Fibroblast of pulmonary artery (primary cell): ENCODE results near the gene WSB2.

ENCODE experiments used
- DNase-seq: peaks from one replicate; pipeline ENCODE4 v3.0.0-alpha.2; 2010; ENCODE audit warnings: low read depth
- H3K4me3 ChIP-seq: replicated peaks from 2 replicates; pipeline ENCODE4 v1.5.1; 2011; ENCODE audit warnings: low read depth, mild to moderate bottlenecking, control low read depth, low read length, moderate library complexity
- TF ChIP-seq, protein P1 (sequence below): IDR thresholded peaks from 2 replicates; pipeline ENCODE4 v1.5.1; 2011; ENCODE audit warnings: mild to moderate bottlenecking, control low read depth, low read length, inconsistent platforms; ENCODE audit errors: missing control alignments

Gene WSB2

DNA sequence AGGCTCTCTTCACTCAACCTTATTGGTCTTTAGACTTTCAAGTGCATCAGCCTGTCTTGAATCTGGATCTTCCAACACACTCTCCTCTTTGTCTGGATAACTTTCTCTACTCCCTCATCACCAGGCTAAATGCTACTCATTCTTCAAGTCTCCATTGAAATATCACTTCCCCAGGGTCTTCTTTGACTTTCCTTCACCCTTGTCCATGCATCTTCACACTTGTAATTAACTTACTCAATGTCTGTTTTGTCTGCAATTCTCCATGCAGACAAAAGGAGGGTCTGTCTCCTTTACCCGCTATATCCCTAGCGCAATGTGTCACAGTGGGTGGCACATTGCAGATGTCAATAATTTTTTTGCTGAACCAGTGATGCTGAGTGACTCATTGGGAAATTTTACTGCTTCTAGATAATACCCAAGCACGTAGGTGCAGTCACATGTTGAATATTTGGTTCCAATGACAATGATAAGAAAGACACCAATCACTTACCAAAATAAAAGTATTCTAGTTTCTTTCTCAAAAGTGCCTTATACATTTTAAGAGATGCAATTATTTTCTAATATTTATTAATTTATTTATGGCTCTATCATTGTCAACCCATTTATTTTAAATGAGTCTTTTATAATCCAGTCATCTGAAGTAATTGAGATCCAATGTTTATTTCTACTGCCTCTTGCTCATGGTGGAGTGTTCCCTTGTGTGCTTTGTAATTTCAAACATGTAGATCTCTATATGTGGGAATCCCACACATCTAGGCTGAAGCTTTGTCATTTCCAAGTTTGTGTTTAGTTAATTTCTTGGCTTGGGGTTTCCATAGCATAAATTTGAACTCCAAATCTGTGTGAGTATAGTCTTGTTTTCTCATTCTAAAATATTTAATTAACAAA, 66.2 kb downstream of the WSB2 start:
- TF ChIP-seq, protein P1, sequence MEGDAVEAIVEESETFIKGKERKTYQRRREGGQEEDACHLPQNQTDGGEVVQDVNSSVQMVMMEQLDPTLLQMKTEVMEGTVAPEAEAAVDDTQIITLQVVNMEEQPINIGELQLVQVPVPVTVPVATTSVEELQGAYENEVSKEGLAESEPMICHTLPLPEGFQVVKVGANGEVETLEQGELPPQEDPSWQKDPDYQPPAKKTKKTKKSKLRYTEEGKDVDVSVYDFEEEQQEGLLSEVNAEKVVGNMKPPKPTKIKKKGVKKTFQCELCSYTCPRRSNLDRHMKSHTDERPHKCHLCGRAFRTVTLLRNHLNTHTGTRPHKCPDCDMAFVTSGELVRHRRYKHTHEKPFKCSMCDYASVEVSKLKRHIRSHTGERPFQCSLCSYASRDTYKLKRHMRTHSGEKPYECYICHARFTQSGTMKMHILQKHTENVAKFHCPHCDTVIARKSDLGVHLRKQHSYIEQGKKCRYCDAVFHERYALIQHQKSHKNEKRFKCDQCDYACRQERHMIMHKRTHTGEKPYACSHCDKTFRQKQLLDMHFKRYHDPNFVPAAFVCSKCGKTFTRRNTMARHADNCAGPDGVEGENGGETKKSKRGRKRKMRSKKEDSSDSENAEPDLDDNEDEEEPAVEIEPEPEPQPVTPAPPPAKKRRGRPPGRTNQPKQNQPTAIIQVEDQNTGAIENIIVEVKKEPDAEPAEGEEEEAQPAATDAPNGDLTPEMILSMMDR, result no peak
- no peak for DNase-seq
- no peak overlapping the region for H3K4me3 ChIP-seq

DNA sequence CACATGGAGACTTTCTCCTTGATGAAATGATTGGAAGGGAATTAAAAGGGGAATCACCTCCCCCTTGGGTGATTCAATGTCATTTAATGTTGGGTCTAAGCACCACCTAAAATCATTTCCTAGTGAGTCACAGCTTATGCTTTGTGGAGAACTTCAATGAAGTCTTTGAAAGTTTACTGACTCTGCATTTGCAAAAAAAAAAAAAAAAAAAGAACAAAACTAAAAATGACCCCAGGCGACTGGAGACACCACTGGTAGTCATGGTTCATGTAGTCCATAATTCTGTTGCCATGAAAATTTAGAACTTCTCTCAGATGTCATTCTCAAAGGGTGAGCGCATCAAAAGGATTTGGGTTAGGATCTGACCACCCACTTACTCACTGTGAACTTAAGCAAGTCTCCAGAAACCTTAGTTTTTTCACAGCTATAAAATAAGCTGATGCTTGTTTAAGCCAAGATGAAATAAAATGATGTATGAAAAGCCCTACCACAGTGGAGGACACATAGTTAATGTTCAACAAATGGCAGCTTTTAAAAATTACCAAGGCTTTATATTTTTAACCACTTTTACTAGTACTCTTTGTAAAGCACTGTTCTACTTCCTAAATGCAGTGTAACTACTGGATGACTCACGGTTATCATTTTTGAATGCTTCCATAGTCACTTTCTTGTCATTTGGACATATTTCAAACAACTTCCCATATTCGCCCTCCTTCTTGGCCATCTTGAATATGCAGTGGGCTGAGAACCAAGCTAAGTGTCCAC, 74.1 kb downstream of the WSB2 start:
- TF ChIP-seq, protein P1, result no peak
- peak; percentile 13 for DNase-seq
- H3K4me3 ChIP-seq, result no peak overlapping the region

DNA sequence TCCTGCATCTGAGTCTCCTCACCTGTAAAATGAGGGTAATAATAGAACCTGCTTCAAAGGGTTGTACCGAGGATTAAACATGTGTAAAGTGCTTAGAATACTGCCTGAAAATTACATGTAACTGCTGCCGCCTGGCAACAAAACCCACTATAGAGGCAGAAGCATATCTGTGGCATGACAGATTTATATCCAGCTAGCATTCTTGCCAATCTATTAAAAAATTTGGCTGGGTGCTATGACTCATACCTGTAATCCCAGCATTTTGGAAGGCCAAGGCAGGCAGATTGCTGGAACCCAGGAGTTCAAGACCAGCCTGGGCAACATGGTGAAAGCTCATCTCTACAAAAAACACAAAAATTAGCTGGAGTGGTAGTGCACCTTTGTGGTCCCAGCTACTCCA, 75.8 kb downstream of the WSB2 start:
- no peak overlapping the region for H3K4me3 ChIP-seq
- TF ChIP-seq, protein P1, result no peak
- no peak for DNase-seq
